ENCODE results near the gene DTX4.
A peak's percentile ranks its signal among the peaks of the same experiment; 100 is the strongest.

Gene DTX4

DNA sequence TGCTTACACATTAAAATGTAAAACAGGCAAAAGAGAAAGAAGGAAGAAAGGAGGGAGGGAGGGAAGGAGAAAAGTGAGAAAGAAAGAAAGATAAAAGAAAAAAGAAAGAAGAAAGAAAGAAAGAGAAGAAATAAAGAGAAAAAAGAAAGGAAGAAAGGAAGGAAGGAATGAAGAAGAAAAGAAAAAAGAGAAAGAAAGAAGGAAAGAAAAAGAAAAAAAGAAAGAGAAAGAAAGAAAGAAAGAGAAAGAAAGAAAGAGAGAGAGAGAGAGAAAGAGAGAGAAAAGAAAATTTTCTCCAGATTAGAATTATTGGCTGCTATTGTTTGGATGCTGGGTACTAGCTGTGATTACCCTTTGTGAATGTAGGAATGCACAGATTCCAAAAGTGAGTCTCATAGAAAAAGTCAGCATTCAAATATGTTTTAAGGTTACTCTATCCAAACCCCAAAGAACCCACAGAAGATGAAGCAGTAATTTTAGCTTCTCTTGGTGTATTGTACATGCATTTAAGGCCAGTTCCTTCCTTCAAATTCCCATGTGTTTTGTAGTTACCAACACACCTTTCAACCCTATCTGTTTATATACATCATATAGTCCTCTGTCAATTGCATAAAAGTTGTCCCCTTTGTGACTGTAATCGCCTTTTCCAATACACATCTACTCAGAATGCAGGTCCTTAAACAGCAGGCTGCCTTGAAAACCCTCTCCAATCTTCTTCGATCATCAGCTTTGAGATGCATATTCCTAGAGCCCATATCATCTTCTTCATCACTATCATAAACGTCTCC is 30.1 kb upstream of the DTX4 start:
- H3K4me3 ChIP-seq (ENCODE audit: low read depth, low read length), result peak overlapping the region; percentile 87
- DNase-seq (ENCODE audit: low read depth), result no peak
- TF ChIP-seq, protein P1, sequence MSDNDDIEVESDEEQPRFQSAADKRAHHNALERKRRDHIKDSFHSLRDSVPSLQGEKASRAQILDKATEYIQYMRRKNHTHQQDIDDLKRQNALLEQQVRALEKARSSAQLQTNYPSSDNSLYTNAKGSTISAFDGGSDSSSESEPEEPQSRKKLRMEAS (IDR thresholded peaks at IDR 0.05; ENCODE audit: low read depth, low read length), result no peak
- TF ChIP-seq CTCF (IDR thresholded peaks at IDR 0.05; ENCODE audit: low read depth, low read length), result no peak
- no peak for TF ChIP-seq POLR2A (IDR thresholded peaks at IDR 0.05; ENCODE audit: extremely low read depth, insufficient read length)
- no peak for TF ChIP-seq MYC (IDR thresholded peaks at IDR 0.05; ENCODE audit: low read depth, low read length)

DNA sequence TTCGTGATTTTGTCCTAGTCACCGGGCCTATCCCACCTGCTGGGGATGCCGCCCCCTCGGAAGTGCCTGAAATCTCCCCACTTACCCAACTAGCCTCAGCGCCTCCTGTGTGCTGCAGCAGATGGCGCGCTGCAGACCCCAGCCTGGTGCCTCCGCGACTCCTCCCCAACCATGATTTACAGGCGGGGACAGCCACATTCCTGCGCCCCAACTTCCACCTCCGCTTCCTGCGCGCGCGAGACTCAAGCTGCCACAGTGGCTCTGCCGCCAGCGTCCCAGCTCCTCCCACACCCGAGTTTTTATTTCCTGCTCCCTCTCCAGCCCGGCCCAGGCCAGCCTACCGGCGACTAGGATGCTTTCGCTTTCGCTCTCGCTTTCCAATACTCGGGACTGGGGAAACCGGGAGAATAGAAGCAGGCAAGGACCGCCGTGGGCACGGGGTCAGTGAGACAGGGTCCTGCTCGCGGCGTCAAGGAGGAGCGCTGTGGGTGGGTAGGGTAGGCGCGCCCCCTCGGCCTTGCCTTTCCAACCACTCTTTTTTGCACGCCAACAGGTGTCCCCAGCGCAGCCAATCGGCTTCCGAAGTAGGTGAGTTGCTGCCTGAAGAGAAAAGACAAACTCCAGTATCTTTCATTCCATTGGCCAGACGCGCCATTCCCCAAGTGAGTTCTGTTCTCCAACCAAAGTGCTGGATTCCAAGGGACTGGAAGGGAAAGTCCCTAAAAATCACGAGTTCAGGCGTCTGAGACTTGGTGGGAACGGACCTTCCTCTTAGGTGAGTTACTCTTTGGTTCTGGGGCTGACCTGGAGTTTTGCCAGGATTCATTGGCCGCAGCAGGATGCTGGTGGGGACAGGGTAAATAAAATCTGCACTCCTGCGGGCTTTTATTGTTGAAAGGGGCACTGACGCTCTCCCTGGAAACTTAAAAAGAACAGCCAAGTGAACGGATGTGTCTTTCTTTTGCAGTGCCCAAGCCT is 29.1 kb upstream of the DTX4 start, which contains the start of gene FAM111A:
TSS of gene FAM111A (plus strand) at position 327 of the 978 bp plus-strand sequence. CDS start 6,017 bp downstream, outside the sequence.
- peak; percentile 89 for DNase-seq (ENCODE audit: low read depth)
- TF ChIP-seq CTCF (IDR thresholded peaks at IDR 0.05; ENCODE audit: low read depth, low read length) (peak; percentile 45), MYC (IDR thresholded peaks at IDR 0.05; ENCODE audit: low read depth, low read length) (peak; percentile 62; the same call in 1 of the 2 replicates), POLR2A (IDR thresholded peaks at IDR 0.05; ENCODE audit: extremely low read depth, insufficient read length) (no peak)
- TF ChIP-seq, protein P1 (IDR thresholded peaks at IDR 0.05; ENCODE audit: low read depth, low read length), result peak; percentile 36; the same call in 1 of the 2 replicates
- peak within 1 kb of the TSS; percentile 87 for H3K4me3 ChIP-seq (ENCODE audit: low read depth, low read length)

DNA sequence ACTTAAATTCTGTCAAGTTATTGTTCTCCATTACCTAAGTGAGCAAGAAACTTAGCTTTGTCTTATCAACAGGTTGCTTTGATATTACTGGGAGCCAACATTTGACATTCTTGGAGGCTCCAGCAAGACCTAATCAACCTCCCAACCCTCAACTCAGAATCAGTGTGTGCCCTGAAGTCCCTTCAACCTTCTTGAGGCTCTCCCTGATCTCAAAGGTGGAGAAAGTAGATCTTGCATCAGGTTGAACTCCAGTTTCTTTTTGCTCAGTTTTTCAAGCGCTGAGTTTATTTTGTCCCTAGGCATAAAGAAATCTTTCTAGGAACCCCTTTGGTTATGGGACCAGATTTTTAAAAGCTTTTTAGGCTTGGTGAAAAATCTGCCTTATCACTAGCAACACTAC is 27.8 kb upstream of the DTX4 start:
- TF ChIP-seq MYC (IDR thresholded peaks at IDR 0.05; ENCODE audit: low read depth, low read length) (no peak), POLR2A (IDR thresholded peaks at IDR 0.05; ENCODE audit: extremely low read depth, insufficient read length) (no peak), CTCF (IDR thresholded peaks at IDR 0.05; ENCODE audit: low read depth, low read length) (no peak)
- TF ChIP-seq, protein P1 (IDR thresholded peaks at IDR 0.05; ENCODE audit: low read depth, low read length), result no peak
- H3K4me3 ChIP-seq (ENCODE audit: low read depth, low read length), result peak overlapping the region; percentile 87
- DNase-seq (ENCODE audit: low read depth), result peak; percentile 30

GRCh38 chr11:59144579-59145345 is 27.2 kb upstream of the DTX4 start:
- peak; percentile 94 for DNase-seq (ENCODE audit: low read depth)
- TF ChIP-seq POLR2A (IDR thresholded peaks at IDR 0.05; ENCODE audit: extremely low read depth, insufficient read length), result peak; percentile 42
- TF ChIP-seq MYC (IDR thresholded peaks at IDR 0.05; ENCODE audit: low read depth, low read length), result no peak
- no peak for TF ChIP-seq CTCF (IDR thresholded peaks at IDR 0.05; ENCODE audit: low read depth, low read length)
- TF ChIP-seq, protein P1 (IDR thresholded peaks at IDR 0.05; ENCODE audit: low read depth, low read length), result peak; percentile 84
- peak overlapping the region; percentile 87 for H3K4me3 ChIP-seq (ENCODE audit: low read depth, low read length)

DNA sequence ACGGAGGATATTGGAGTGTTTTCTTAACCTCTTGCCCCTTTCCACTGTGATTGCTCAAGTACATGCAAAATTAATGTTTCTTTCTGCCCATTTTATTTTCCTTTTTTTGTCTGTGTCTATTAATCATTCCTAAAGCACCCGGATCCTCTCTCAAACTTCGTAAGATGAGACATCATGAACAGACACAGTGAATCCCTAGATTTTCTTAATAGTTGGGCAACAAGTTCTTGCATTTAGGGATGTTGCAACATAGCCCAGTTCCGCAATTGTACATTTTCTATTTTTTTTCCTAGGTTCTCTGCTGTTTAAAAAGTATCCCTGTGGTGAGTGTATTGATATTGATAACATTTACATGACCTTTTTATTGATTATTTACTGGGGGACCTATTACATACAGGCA is 26.4 kb upstream of the DTX4 start:
- peak overlapping the region; percentile 87 for H3K4me3 ChIP-seq (ENCODE audit: low read depth, low read length)
- TF ChIP-seq CTCF (IDR thresholded peaks at IDR 0.05; ENCODE audit: low read depth, low read length), result no peak
- peak; percentile 48; the same call in 1 of the 2 replicates for TF ChIP-seq MYC (IDR thresholded peaks at IDR 0.05; ENCODE audit: low read depth, low read length)
- TF ChIP-seq, protein P1 (IDR thresholded peaks at IDR 0.05; ENCODE audit: low read depth, low read length), result peak; percentile 41
- peak; percentile 86 for DNase-seq (ENCODE audit: low read depth)

Data from NB4 (cell line).